Measurements from ENCODE around the gene BABAM2.

GRCh38 chr2:27904405-27904665 lies 13.8 kb downstream of the BABAM2 start:
- TF ChIP-seq, protein P1, sequence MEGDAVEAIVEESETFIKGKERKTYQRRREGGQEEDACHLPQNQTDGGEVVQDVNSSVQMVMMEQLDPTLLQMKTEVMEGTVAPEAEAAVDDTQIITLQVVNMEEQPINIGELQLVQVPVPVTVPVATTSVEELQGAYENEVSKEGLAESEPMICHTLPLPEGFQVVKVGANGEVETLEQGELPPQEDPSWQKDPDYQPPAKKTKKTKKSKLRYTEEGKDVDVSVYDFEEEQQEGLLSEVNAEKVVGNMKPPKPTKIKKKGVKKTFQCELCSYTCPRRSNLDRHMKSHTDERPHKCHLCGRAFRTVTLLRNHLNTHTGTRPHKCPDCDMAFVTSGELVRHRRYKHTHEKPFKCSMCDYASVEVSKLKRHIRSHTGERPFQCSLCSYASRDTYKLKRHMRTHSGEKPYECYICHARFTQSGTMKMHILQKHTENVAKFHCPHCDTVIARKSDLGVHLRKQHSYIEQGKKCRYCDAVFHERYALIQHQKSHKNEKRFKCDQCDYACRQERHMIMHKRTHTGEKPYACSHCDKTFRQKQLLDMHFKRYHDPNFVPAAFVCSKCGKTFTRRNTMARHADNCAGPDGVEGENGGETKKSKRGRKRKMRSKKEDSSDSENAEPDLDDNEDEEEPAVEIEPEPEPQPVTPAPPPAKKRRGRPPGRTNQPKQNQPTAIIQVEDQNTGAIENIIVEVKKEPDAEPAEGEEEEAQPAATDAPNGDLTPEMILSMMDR (IDR thresholded peaks at IDR 0.05; ENCODE audit: low read depth, low read length): no peak
- TF ChIP-seq POLR2A (IDR thresholded peaks at IDR 0.05; ENCODE audit: extremely low read depth, insufficient read length) (no peak), MYC (IDR thresholded peaks at IDR 0.05; ENCODE audit: low read depth, low read length) (no peak)
- TF ChIP-seq, protein P2, sequence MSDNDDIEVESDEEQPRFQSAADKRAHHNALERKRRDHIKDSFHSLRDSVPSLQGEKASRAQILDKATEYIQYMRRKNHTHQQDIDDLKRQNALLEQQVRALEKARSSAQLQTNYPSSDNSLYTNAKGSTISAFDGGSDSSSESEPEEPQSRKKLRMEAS (IDR thresholded peaks at IDR 0.05; ENCODE audit: low read depth, low read length): no peak
